GM12875 (cell line): Measurements from ENCODE around the gene SEC24C.

Experiments used
- H3K4me3 ChIP-seq: one replicate; pipeline ENCODE4 v1.5.1; 2011; ENCODE audit warnings: low read depth, low read length, control low read depth
- CTCF ChIP-seq: IDR thresholded peaks from 2 replicates; pipeline ENCODE4 v1.5.1; 2011; ENCODE audit warnings: low read depth, mild to moderate bottlenecking, control low read depth, inconsistent platforms, low read length, moderate library complexity, borderline replicate concordance; ENCODE audit not compliant: insufficient read depth

SEC24C gene

DNA sequence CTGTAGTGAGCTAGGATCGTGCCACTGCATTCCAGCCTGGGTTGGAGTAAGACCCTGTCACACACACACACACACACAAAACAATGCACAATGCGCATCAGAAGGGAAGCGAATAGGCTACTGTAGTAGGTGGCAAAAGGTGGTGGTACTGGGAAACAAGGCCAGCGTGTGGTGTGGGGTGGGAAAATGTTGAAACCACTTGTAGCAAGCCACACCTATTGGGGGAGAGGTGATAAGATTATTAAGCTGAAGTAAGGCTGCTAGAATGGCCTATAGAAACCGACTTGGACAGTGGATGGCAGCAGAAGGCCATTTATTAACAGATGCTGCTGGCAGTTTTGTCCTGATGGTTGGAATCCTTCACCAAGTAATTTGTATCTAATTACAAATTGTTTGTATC lies 30.5 kb downstream of the SEC24C start:
- H3K4me3 ChIP-seq: peak overlapping the region; percentile 87
- no peak for TF ChIP-seq CTCF

DNA sequence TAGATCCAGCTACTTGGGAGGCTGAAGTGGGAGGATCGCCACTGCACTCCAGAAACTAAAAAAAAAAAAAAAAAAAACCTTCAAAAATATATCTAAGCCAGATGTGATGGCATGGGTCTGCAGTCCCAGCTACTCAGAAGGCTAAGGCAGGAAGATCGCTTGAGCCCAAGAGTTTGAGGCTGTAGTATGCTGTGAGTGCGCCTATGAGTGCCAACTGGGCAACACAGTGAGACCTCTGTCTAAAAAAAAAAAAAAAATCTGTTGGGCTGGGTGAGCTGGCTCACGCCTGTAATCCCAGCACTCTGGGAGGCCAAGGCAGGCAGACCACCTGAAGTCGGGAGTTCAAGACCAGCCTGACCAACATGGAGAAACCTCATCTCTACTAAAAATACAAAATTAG lies 34.8 kb downstream of the SEC24C start:
- TF ChIP-seq CTCF: no peak
- no peak overlapping the region for H3K4me3 ChIP-seq

DNA sequence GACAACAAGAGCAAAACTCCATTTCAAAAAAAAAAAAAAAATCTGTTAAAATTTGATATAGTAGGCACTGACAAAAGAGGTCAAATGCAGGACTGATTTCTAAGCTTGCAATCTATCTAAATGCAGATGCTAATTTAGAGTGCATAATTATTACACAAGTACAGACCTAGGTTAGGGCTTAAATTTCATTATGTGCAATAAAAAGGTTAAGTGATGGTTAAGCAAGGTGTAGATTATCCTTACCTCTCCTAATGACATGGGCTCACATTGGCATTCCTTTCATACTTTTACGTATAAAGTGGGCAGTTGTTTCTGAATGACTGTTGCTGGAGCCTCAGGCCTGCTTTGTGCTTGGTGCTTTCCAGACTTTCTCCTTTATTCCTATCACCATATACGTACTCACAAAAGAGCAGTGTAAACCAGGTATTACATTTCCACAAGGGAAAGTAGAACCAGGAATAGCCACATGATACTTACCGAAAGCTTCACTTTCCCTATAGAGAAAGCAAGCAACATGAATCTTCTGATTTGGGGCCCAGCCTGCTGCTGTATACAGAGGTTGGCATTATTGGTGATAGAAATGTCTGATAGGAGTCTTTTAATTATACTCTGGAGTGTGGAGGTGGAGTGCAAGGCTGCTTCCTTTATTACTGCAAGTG lies 35.5 kb downstream of the SEC24C start:
- H3K4me3 ChIP-seq: no peak overlapping the region
- TF ChIP-seq CTCF: no peak

- H3K4me3 ChIP-seq: no peak overlapping the region
- TF ChIP-seq CTCF: no peak
Measured at GRCh38 chr10:73780301-73780700, 36.1 kb downstream of the SEC24C start.

- peak overlapping the region; percentile 75 for H3K4me3 ChIP-seq
- no peak for TF ChIP-seq CTCF
Measured at GRCh38 chr10:73780966-73781365, 36.8 kb downstream of the SEC24C start.

GRCh38 chr10:73781548-73781878 lies 37.3 kb downstream of the SEC24C start:
- peak overlapping the region; percentile 75 for H3K4me3 ChIP-seq
- TF ChIP-seq CTCF: no peak

- H3K4me3 ChIP-seq: peak within 1 kb of the TSS; percentile 75
- no peak for TF ChIP-seq CTCF
Measured at GRCh38 chr10:73781879-73782748, 37.9 kb downstream of the SEC24C start, which contains the start of gene CHCHD1. Gene CHCHD1, plus strand, starts transcription at chr10:73782048. Its CDS starts 28 bp downstream, at chr10:73782076.
